ENCODE measurements around the gene RAPGEF3.

RAPGEF3 gene

DNA sequence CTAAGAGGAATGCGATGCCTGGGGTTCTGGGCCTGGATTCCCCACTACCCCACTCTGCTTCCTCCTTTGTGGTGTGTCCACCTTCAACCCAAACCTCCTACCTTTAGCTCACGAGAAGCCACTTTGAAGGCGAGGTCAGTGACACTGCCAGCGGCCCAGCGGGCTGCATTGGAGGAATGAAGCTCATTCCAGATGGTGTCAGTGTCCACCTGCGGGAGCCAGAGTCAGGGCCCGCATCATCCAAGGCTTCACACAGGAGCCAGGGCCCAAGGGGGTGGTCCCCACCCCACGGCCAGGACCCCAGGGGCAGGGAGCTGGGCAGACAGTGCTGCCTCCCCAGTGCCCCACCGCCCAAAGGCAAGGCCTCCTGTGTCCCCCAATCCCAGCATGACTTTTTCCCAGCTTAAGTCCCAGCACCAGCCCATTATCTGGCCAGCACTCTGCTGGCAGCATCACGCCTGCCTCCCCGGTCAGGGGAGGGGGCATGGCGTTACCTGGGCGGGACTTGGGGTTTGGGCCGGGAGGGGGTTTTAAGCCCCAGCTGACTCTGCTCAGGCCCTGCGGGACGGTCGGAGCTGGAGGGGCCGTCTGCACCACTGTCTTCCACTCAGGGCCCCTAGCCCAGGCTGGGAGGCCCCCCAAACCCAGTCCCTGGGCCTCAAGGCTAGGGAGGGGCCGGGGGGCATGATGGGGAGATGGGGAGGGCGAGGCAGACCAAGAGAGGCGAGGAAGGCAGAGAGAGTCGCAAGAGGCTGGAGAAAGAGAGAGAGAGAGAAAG, 31.2 kb upstream of the RAPGEF3 start:
- Histone ChIP-seq H3K9ac (ENCODE audit: low read length) (no peak overlapping the region), H3K9me3 (ENCODE audit: low read length) (no peaks in the 10 kb centered on the region), H3K4me3 (ENCODE audit: low read depth in 1 of 2, low read length in 2 of 2) (no peak overlapping the region), H3K27me3 (ENCODE audit: control insufficient read depth in 1 of 2, insufficient read depth in 2 of 2, low read length in 2 of 2) (no peaks in the 10 kb centered on the region), H3K4me1 (ENCODE audit: insufficient read depth, low read length) (no peaks in the 10 kb centered on the region), H3K36me3 (ENCODE audit: insufficient read depth, low read length) (peaks cover 94% of the 10 kb centered on the region), H3K27ac (ENCODE audit: low read depth, low read length) (no peak overlapping the region)

DNA sequence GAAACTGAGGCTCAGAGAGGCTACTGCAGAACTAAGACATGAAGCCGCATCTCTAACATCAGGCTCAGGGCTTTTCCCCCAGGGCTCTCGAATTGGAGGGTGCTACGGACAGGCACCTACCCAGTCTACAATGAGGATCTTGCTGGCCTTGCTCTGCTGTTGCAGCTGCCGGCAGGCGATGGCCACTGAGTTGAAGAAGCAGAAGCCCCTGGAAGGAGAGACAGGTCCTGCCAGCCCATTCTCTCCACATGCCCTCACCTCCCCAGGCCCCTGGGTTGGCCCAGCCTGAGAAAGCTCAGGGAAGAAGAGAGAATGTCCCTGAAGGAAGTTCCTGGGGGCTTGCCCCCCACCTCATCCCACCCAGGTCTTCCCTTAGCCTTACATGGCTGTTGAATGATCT, 30.5 kb upstream of the RAPGEF3 start:
- no peaks in the 10 kb centered on the region for H3K9me3 ChIP-seq (ENCODE audit: low read length)
- H3K36me3 ChIP-seq (ENCODE audit: insufficient read depth, low read length): peaks cover 94% of the 10 kb centered on the region
- H3K9ac ChIP-seq (ENCODE audit: low read length): no peak overlapping the region
- H3K27ac ChIP-seq (ENCODE audit: low read depth, low read length): no peak overlapping the region
- no peaks in the 10 kb centered on the region for H3K27me3 ChIP-seq (ENCODE audit: control insufficient read depth in 1 of 2, insufficient read depth in 2 of 2, low read length in 2 of 2)
- no peaks in the 10 kb centered on the region for H3K4me1 ChIP-seq (ENCODE audit: insufficient read depth, low read length)
- no peak overlapping the region for H3K4me3 ChIP-seq (ENCODE audit: low read depth in 1 of 2, low read length in 2 of 2)

DNA sequence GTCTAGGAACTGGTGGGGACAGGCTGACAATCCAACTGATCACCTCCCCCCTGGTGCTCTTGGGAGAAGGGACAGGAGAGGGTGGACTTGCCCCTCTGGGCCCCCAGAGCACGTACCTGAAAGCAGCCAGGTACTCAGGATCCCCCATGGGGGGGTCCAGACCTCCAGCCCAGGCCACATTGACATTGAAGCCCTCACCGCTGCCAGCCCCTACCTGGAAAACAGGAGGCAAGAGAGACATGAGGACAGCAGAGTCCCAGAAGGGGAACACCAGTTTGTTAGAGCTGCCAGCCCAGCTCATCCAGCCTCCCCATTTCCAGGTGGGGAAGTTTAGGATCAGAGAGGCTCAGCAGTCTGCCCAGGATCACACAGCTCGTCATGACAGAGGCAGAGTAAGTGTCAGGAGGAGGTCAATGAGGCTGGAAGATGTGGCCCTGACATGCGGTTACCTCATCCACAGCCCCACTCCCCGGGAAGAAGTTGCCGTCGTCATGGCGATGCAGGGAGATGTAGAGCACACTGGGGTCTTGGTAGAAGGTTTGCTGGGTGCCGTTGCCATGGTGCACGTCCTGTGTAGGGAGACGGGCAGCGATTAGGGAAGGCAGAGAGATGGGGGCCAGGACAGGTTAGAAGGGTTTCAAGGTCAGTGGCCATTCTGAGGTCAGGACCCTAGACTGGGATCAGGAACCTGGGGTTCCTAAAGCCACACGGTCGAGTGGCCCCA, 29.1 kb upstream of the RAPGEF3 start:
- no peaks in the 10 kb centered on the region for H3K4me1 ChIP-seq (ENCODE audit: insufficient read depth, low read length)
- H3K9me3 ChIP-seq (ENCODE audit: low read length): no peaks in the 10 kb centered on the region
- H3K36me3 ChIP-seq (ENCODE audit: insufficient read depth, low read length): peaks cover 96% of the 10 kb centered on the region
- H3K27me3 ChIP-seq (ENCODE audit: control insufficient read depth in 1 of 2, insufficient read depth in 2 of 2, low read length in 2 of 2): no peaks in the 10 kb centered on the region
- no peak overlapping the region for H3K9ac ChIP-seq (ENCODE audit: low read length)
- H3K27ac ChIP-seq (ENCODE audit: low read depth, low read length): no peak overlapping the region
- no peak overlapping the region for H3K4me3 ChIP-seq (ENCODE audit: low read depth in 1 of 2, low read length in 2 of 2)

DNA sequence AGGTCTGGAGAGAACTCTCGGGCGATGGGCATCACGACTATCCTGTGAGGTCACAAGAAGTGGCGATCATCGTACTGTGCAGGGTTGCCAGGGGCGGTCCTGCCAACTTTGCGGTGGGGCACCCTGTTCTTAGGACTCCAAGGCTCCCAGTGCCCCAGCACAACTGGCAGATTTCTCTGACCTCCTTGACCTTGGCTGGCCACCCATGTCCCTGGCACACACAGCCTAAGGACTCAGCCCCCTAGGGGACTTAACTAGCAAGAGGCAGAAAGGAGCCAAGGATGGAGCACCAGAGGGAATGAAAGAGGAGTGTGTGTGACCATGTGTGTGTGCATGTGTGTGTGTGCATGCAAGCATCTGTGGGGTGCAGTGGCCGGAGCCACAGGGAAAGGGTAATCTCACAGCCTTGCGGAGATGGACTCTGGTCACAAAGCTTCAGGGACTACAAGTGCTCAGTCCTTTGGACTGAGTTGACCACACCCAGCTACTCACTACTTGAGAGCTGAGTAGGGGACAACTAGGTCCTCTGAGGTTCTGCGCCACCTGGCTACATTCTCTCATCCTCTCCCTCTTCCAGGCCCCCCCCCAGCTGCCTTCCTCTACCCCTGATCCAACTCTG, 28.1 kb upstream of the RAPGEF3 start:
- no peaks in the 10 kb centered on the region for H3K4me1 ChIP-seq (ENCODE audit: insufficient read depth, low read length)
- H3K4me3 ChIP-seq (ENCODE audit: low read depth in 1 of 2, low read length in 2 of 2): no peak overlapping the region
- no peak overlapping the region for H3K27ac ChIP-seq (ENCODE audit: low read depth, low read length)
- H3K27me3 ChIP-seq (ENCODE audit: control insufficient read depth in 1 of 2, insufficient read depth in 2 of 2, low read length in 2 of 2): no peaks in the 10 kb centered on the region
- H3K9ac ChIP-seq (ENCODE audit: low read length): no peak overlapping the region
- peaks cover 93% of the 10 kb centered on the region for H3K36me3 ChIP-seq (ENCODE audit: insufficient read depth, low read length)
- H3K9me3 ChIP-seq (ENCODE audit: low read length): no peaks in the 10 kb centered on the region

DNA sequence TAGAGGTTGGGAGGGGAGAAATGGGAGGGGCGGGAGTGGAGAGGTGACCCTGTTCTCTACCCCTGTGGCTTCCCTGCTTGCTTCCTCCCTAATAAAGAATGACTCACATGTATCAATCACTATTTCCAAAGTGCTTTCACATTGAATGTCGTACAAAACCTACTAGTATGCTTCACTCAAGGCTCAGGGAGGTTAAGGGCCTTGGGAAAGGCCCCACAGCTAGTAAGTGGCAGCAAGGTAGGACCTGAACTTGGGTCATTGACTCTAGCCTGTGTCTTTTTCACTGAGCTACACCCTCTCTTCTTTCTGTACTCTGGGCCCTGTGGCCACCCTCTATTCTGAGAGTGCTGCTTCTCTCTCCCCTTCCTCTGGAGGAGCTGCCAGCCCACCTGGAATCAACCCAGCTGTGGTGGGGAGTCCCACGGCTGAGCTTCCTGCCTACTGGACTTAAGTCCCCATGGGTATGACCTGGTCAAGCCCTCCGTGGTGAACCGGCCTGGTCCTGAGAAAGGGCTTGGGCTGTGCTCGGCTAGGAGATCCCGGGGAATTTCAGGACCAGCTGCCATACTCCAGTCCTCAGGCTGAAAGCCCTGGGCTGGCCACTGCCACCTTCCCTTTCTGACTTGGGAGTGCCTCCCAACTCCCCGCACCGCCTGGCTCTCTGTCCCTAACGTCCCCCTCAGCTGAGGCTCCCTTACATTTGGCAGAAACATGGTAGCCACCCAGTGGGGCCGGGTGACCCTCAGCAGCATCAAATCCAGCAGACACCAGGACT, 27.4 kb upstream of the RAPGEF3 start:
- no peaks in the 10 kb centered on the region for H3K27me3 ChIP-seq (ENCODE audit: control insufficient read depth in 1 of 2, insufficient read depth in 2 of 2, low read length in 2 of 2)
- H3K36me3 ChIP-seq (ENCODE audit: insufficient read depth, low read length): peaks cover 95% of the 10 kb centered on the region
- H3K9me3 ChIP-seq (ENCODE audit: low read length): no peaks in the 10 kb centered on the region
- no peaks in the 10 kb centered on the region for H3K4me1 ChIP-seq (ENCODE audit: insufficient read depth, low read length)
- no peak overlapping the region for H3K4me3 ChIP-seq (ENCODE audit: low read depth in 1 of 2, low read length in 2 of 2)
- no peak overlapping the region for H3K9ac ChIP-seq (ENCODE audit: low read length)
- H3K27ac ChIP-seq (ENCODE audit: low read depth, low read length): no peak overlapping the region

DNA sequence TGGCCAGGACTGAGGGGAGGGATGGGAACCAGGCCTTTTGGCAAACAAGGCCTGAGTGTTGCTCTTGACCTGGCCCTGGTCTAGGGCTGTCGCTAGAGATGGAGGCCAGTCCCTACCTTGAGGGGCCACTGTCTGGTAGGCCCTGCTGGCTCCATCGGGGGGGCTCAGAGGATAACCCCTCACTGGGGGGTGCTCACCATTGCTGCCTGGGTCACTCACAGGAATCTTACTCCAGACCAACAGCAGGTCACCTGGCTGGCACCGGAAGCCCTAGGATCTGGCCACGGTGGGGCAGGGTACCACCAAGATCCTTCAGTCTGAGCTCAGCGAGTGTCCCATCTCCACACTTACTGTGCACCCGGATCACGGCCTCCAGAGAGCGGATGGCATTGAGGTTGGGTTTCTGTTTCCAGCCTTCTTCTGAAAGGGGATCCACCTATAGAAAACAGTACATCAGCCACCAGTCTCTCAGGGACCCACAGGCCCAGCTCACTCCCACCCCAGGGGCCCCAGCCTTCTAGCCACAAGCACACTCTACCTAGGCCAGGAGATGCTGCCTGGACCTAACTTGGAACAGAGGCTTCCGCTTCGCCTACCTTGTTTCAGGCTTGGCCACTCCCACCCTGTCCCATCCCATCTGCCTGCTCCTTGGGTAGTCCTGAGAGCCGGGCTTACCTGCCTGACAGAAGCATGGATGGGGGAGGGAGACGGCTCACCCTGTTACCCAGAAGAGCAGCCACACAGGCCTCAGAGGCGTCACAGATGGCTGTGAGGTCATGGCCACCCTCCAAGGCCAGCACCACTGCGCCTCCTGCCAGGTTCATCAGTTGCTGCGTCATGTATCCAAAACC, 26.6 kb upstream of the RAPGEF3 start:
- H3K27me3 ChIP-seq (ENCODE audit: control insufficient read depth in 1 of 2, insufficient read depth in 2 of 2, low read length in 2 of 2): no peaks in the 10 kb centered on the region
- no peaks in the 10 kb centered on the region for H3K4me1 ChIP-seq (ENCODE audit: insufficient read depth, low read length)
- H3K4me3 ChIP-seq (ENCODE audit: low read depth in 1 of 2, low read length in 2 of 2): no peak overlapping the region
- H3K9ac ChIP-seq (ENCODE audit: low read length): no peak overlapping the region
- peaks cover 87% of the 10 kb centered on the region for H3K36me3 ChIP-seq (ENCODE audit: insufficient read depth, low read length)
- no peaks in the 10 kb centered on the region for H3K9me3 ChIP-seq (ENCODE audit: low read length)
- no peak overlapping the region for H3K27ac ChIP-seq (ENCODE audit: low read depth, low read length)

DNA sequence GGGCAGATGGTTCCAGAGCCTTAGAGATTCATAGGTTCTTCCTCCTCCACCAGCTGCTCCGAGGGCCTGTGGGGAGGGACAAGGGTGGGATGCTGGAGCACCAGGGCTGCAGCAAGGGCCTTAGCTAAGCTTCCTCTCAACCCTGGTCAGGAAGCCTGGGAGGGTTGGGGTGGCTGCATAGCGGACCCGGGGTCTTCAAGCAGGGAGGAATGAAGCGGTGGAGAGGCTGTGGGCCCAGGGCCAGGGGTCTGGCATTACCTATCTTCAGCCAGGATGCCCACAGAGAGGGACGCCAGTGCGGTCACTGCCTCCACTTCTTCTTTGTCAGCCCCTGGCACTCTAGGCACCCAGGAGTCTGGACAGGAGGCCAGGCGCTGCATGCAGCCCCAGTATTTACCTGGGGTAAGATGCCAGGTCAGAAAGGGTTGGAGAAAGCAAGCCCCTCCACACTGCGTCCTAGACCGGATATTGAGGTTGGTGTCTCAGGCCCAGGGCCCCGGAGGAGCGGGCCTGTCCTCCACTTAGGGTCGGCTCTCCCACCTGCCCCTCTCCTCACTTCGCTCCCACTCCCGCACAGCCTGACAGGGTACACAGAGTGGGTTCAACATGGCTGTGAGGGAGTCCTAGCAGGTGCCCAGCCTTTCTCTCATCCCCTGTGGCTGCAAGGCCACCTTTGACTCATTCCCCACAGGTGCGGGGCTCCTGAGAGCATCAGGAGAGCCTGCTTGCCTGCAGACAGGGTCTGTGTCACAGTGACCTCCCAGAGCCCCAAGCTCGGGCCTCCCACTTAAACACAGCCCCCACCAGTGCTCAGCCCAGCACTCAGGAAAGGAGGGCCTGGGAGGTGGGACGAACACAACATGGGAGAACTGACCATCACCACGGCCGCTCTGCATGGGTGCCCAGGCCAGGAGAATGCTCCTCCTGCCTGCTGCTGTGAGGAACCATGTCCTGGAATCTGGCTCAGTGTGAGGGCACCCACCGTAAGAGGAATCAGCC, 25.4 kb upstream of the RAPGEF3 start:
- no peak overlapping the region for H3K27ac ChIP-seq (ENCODE audit: low read depth, low read length)
- H3K27me3 ChIP-seq (ENCODE audit: control insufficient read depth in 1 of 2, insufficient read depth in 2 of 2, low read length in 2 of 2): no peaks in the 10 kb centered on the region
- H3K9me3 ChIP-seq (ENCODE audit: low read length): no peaks in the 10 kb centered on the region
- peaks cover 8% of the 10 kb centered on the region for H3K4me1 ChIP-seq (ENCODE audit: insufficient read depth, low read length)
- H3K9ac ChIP-seq (ENCODE audit: low read length): no peak overlapping the region
- H3K4me3 ChIP-seq (ENCODE audit: low read depth in 1 of 2, low read length in 2 of 2): no peak overlapping the region
- H3K36me3 ChIP-seq (ENCODE audit: insufficient read depth, low read length): peaks cover 76% of the 10 kb centered on the region

DNA sequence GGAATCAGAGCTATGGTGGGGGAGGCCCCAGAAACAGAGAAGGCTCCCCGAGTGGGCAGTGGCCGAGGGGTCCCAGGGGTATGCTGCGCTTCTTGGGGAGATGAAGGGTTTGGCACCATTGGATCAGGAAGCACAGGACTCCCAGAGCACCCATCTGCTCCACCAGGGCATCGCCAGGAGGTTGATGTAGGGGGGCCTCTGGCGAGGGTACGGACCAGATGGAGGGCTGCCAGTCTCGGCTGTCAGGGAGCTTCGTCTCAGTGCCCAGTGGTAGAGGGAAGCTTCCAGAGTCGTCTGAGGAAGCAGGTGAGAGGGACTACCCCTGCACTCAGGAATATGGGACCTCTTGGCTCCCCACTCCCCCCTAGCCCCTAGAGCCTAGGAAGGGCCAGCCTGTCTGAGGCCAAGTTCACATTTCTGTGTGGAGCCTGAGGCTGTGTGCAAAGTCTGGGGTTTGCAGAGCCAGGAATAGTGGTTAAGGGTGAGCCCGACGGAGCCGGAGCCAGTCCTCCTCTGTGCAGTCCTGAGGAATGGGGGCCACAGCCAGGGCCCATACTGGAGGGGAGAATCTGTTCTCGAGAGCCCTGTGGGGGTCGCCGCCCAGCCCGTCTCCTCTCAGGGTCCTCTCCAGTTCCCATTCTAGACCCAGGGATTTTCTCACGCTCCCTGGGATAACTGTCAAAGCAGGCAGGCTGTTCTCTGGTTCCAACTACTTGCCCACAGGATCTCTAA, 24.5 kb upstream of the RAPGEF3 start:
- Histone ChIP-seq H3K4me1 (ENCODE audit: insufficient read depth, low read length) (peaks cover 15% of the 10 kb centered on the region), H3K9ac (ENCODE audit: low read length) (no peak overlapping the region), H3K4me3 (ENCODE audit: low read depth in 1 of 2, low read length in 2 of 2) (no peak overlapping the region), H3K27me3 (ENCODE audit: control insufficient read depth in 1 of 2, insufficient read depth in 2 of 2, low read length in 2 of 2) (no peaks in the 10 kb centered on the region), H3K27ac (ENCODE audit: low read depth, low read length) (peak overlapping the region; percentile 7), H3K9me3 (ENCODE audit: low read length) (no peaks in the 10 kb centered on the region), H3K36me3 (ENCODE audit: insufficient read depth, low read length) (peaks cover 66% of the 10 kb centered on the region)

DNA sequence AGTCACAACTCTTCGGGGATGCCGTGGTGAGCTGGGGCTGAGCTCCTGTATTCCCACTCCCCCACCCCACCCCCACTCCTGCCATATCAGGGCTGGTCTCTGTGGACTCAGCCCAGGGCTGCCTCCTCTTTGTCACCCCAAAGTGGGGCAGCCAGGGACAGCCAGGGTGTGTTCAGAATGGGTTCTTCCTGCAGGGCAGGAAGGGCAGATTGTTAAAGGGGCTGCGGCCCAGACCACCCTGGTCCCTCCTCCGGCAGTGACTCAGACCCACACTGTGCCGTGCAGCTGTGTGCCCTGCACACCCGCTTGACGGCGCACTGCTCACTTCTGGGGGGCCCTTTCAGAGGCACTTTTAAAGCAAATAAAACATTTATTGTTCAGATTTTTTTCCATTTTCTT, 23.7 kb upstream of the RAPGEF3 start:
- Histone ChIP-seq H3K36me3 (ENCODE audit: insufficient read depth, low read length) (peaks cover 58% of the 10 kb centered on the region), H3K27me3 (ENCODE audit: control insufficient read depth in 1 of 2, insufficient read depth in 2 of 2, low read length in 2 of 2) (no peaks in the 10 kb centered on the region), H3K4me1 (ENCODE audit: insufficient read depth, low read length) (peaks cover 21% of the 10 kb centered on the region), H3K9me3 (ENCODE audit: low read length) (no peaks in the 10 kb centered on the region), H3K4me3 (ENCODE audit: low read depth in 1 of 2, low read length in 2 of 2) (no peak overlapping the region), H3K9ac (ENCODE audit: low read length) (no peak overlapping the region), H3K27ac (ENCODE audit: low read depth, low read length) (no peak overlapping the region)

Data from muscle layer of colon (tissue), 2 donors.